OCI-LY7 (cell line): ENCODE results near the gene ACER1.

Experiments used
- EZH2phosphoT487 ChIP-seq: fragments of 200-600 bp; sonication (generic); IDR thresholded peaks from 2 replicates; pipeline ENCODE4 v1.6.1; 2018; ENCODE audit warnings: low read depth, borderline replicate concordance, mild to moderate bottlenecking, mixed run types, antibody characterized with exemption, low read length, moderate library complexity, mixed read lengths
- TF ChIP-seq, protein P1 (sequence below): fragments of 200-600 bp; sonication (generic); conservative IDR thresholded peaks from 2 replicates; pipeline ENCODE4 v1.5.1; 2014; ENCODE audit warnings: mild to moderate bottlenecking, antibody characterized with exemption, low read length, moderate library complexity, mixed read lengths

DNA sequence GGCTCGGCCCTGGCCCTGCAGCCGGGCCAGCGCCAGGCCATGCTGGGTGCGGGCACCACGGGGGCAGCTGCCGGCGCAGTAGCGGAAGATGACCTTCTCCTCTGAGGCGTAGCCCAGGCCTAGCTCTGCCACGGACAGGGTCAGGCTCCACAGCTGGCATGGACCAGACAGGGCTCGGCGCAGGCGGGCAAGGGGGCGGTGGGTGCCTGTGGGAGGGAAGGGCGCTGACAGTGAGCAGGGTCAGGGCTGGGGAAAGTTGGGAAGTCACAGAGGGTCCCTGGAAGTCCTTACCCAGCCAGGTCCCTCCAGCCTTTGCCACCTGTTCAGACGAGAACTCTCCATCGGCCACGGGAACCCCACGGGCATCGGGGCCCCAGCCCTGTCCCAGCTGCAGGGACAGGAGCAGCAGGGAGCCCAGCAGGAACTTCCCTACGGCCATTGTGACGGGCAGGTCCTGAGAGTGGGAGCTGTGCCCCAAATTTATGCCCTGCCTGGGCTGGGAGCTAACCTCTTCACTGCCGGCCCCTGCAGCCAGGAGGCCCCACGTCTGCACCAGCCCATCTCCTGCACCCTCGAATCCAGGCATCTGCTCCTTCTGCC lies 42.1 kb upstream of the ACER1 start, which contains the start of gene PSPN:
- TF ChIP-seq, protein P1, sequence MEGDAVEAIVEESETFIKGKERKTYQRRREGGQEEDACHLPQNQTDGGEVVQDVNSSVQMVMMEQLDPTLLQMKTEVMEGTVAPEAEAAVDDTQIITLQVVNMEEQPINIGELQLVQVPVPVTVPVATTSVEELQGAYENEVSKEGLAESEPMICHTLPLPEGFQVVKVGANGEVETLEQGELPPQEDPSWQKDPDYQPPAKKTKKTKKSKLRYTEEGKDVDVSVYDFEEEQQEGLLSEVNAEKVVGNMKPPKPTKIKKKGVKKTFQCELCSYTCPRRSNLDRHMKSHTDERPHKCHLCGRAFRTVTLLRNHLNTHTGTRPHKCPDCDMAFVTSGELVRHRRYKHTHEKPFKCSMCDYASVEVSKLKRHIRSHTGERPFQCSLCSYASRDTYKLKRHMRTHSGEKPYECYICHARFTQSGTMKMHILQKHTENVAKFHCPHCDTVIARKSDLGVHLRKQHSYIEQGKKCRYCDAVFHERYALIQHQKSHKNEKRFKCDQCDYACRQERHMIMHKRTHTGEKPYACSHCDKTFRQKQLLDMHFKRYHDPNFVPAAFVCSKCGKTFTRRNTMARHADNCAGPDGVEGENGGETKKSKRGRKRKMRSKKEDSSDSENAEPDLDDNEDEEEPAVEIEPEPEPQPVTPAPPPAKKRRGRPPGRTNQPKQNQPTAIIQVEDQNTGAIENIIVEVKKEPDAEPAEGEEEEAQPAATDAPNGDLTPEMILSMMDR = no peak
- no peak for TF ChIP-seq EZH2phosphoT487
